ENCODE measurements around the gene DPEP1. TPM values are rescaled to one million over a fixed set of nuclear protein-coding genes. Genes with fewer than 3 reads are reported as not detected.
"Not testable (repeated sequence)": the region's sequence is repeated elsewhere in the genome, so short reads cannot be mapped to it uniquely, and the experiment has no call there.

Gene DPEP1
- total RNA-seq, 2 experiments from 2014 or later: not detected

DNA sequence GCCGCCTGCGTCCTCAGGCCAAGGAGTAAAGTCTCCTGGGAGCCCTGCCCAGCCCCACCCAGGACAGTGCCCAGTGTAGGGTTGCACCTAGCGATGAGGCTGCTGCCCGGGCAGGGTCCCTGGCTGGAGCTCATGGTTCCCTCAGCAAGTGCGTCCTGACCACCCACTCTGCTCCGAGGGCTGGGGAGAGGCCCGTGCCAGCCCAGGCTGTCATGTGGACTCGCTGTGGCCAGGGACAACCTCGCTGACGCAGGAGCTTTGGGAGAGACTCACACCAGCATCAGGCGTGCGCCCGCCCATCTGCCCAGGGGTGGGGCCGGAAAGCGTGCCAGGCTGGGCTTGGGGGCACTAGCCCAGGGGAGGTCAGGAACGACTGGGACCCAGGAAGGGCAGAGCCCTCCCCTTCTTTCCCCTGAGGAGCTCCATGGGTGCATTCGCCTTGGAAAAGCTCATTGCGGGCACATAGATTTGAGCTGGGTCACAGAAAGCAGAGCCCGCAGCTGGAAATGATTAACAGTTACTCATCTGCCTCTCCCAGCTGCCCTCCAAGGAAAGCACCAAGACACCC is 19.7 kb downstream of the DPEP1 start:
- CTCF ChIA-PET: interaction anchor here (0.6 to 0.9 kb wide), 2 partner anchors 18 to 31 kb away, joined by 4 to 5 read pairs; no protein-coding TSS in a partner anchor
- Mint-ChIP-seq H3K27ac (no peak overlapping the region), H3K27me3 (no peaks in the 10 kb centered on the region), H3K4me3 (no peak overlapping the region), H3K4me1 (no peaks in the 10 kb centered on the region), H3K9me3 (ENCODE audit: low read depth) (no peaks in the 10 kb centered on the region), H3K36me3 (ENCODE audit: low read depth) (no peaks in the 10 kb centered on the region)
- intact Hi-C loops (cut with DNase I, micrococcal nuclease): no loop called here
- DNase-seq (no peak), ATAC-seq (no peak)
- POLR2A ChIA-PET: interaction anchor here (0.6 kb wide), 1 partner anchor 101 kb away, joined by 7 read pairs; no protein-coding TSS in a partner anchor

DNA sequence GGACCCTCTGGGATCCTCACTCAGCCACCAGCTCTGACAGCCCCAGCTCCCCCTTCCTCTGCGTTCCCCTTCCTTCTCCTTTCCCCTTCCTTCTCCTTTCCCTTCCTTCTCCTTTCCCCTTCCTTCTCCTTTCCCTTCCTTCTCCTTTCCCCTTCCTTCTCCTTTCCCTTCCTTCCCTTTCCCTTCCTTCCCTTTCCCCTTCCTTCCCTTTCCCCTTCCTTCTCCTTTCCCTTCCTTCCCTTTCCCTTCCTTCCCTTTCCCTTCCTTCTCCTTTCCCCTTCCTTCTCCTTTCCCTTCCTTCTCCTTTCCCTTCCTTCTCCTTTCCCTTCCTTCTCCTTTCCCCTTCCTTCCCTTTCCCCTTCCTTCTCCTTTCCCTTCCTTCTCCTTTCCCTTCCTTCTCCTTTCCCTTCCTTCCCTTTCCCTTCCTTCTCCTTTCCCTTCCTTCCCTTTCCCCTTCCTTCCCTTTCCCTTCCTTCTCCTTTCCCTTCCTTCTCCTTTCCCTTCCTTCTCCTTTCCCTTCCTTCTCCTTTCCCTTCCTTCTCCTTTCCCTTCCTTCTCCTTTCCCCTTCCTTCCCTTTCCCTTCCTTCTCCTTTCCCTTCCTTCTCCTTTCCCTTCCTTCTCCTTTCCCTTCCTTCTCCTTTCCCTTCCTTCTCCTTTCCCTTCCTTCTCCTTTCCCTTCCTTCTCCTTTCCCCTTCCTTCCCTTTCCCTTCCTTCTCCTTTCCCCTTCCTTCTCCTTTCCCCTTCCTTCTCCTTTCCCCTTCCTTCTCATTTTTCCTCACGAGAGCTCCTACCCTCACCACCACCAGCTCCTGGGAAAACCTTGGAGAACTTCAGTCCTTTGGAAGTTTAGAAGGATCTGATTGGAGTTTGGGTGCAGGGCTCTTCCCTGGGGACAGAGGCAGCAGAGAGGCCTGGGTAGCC is 21.3 kb downstream of the DPEP1 start:
- POLR2A ChIA-PET; H3K36me3 Mint-ChIP-seq (ENCODE audit: low read depth); H3K27me3 Mint-ChIP-seq; H3K4me1 Mint-ChIP-seq; DNase-seq; intact Hi-C loops (cut with DNase I, micrococcal nuclease); H3K27ac Mint-ChIP-seq; H3K4me3 Mint-ChIP-seq; H3K9me3 Mint-ChIP-seq (ENCODE audit: low read depth); ATAC-seq: not testable (repeated sequence)
- CTCF ChIA-PET: interaction anchor here (0.6 kb wide), 1 partner anchor 63 kb away, joined by 3 read pairs; no protein-coding TSS in a partner anchor

DNA sequence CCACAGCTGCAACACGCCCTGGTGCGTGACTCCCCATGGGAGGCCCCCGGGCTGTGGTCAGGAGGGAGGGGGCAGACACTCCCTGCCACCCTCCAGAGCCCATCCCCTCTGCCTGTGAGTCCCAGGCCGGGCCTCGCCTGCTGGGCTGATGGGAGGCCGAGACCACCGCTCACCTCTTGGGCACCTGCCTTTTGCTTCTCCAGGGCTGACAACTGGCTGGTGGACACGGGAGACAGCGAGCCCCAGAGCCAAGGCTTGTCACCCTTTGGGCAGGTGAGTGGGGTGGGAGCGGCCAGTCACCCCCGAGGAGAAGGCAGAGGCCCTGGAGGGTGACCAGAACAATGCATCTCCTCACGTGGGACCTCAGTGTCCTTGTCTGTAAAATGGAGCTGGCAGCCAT is 23.2 kb downstream of the DPEP1 start:
- H3K36me3 Mint-ChIP-seq (ENCODE audit: low read depth): no peaks in the 10 kb centered on the region
- no peaks in the 10 kb centered on the region for H3K27me3 Mint-ChIP-seq
- intact Hi-C loops (cut with DNase I, micrococcal nuclease): no loop called here
- POLR2A ChIA-PET: interaction anchor here (0.6 kb wide), 1 partner anchor 74 kb away, joined by 3 read pairs; no protein-coding TSS in a partner anchor
- no peak for DNase-seq
- CTCF ChIA-PET: interaction anchor here (0.6 kb wide), 1 partner anchor 225 kb away, joined by 6 read pairs; no protein-coding TSS in a partner anchor
- H3K9me3 Mint-ChIP-seq (ENCODE audit: low read depth): no peaks in the 10 kb centered on the region
- H3K4me1 Mint-ChIP-seq: peaks cover 11% of the 10 kb centered on the region
- no peak overlapping the region for H3K27ac Mint-ChIP-seq
- no peak overlapping the region for H3K4me3 Mint-ChIP-seq
- no peak for ATAC-seq

DNA sequence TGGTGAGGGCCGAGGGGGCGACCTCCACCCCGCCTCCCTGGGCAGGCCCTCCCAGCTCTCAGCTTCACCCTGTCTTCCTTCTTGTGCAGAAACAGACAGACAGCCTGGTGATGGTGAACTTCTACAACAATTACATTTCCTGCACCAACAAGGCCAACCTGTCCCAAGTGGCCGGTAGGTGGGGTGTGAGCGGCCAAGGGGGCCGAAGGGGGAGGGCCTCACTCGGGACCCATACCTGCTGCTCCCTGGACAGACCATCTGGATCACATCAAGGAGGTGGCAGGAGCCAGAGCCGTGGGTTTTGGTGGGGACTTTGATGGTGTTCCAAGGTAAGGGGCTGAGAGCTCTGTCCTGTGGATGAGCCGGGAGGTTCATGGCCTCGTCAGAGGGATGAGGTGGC is 23.9 kb downstream of the DPEP1 start:
- Mint-ChIP-seq H3K9me3 (ENCODE audit: low read depth) (no peaks in the 10 kb centered on the region), H3K4me3 (no peak overlapping the region), H3K36me3 (ENCODE audit: low read depth) (no peaks in the 10 kb centered on the region), H3K4me1 (peaks cover 11% of the 10 kb centered on the region), H3K27ac (no peak overlapping the region), H3K27me3 (no peaks in the 10 kb centered on the region)
- POLR2A ChIA-PET: no interaction called here
- CTCF ChIA-PET: interaction anchor here (0.6 kb wide), 2 partner anchors 26 to 224 kb away, joined by 3 to 6 read pairs; no protein-coding TSS in a partner anchor
- no peak for DNase-seq
- no peak for ATAC-seq
- intact Hi-C loops (cut with DNase I, micrococcal nuclease): no loop called here

DNA sequence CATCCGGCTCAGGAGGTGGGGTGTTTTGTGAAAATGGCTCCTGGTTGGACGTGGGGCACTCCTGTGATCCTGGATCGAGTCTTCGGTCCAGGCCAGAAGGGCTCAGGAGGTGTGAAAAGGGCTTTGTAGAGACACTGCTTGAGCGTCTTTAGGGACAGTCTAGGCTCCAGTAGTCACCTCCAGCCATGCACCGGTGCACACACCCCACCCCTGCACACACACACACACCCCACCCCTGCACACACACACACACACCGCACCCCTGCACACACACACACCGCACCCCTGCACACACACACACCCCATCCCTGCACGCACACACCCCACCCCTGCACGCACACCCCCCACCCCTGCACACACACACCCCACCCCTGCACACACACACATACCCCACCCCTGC is 25.0 kb downstream of the DPEP1 start:
- no peaks in the 10 kb centered on the region for H3K9me3 Mint-ChIP-seq (ENCODE audit: low read depth)
- intact Hi-C loops (cut with DNase I, micrococcal nuclease): no loop called here
- H3K36me3 Mint-ChIP-seq (ENCODE audit: low read depth): no peaks in the 10 kb centered on the region
- ChIA-PET POLR2A (no interaction called here), CTCF (no interaction called here)
- ATAC-seq (no peak), DNase-seq (no peak)
- no peaks in the 10 kb centered on the region for H3K27me3 Mint-ChIP-seq
- H3K27ac Mint-ChIP-seq: no peak overlapping the region
- H3K4me1 Mint-ChIP-seq: peaks cover 11% of the 10 kb centered on the region
- H3K4me3 Mint-ChIP-seq: no peak overlapping the region

DNA sequence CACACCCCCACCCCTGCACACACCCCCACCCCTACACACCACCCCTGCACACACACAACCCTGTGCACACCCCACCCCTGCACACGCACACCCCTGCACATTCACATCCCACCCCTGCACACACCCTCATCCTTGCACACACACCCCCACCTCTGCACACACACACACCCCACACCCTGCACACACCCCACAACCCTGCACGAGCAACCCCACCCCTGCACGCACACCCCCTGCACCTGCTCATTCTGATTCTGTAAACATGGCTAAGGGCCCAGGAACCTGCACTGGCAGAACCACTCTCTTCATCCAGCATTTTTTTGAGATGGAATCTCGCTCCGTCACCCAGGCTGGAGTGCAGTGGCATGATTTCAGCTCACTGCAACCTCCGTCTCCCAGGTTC is 25.9 kb downstream of the DPEP1 start:
- no peaks in the 10 kb centered on the region for H3K27me3 Mint-ChIP-seq
- CTCF ChIA-PET: no interaction called here
- DNase-seq (no peak), ATAC-seq (no peak)
- intact Hi-C loops (cut with DNase I, micrococcal nuclease): no loop called here
- no peak overlapping the region for H3K4me3 Mint-ChIP-seq
- no peaks in the 10 kb centered on the region for H3K9me3 Mint-ChIP-seq (ENCODE audit: low read depth)
- POLR2A ChIA-PET: no interaction called here
- no peak overlapping the region for H3K27ac Mint-ChIP-seq
- no peaks in the 10 kb centered on the region for H3K36me3 Mint-ChIP-seq (ENCODE audit: low read depth)
- peaks cover 11% of the 10 kb centered on the region for H3K4me1 Mint-ChIP-seq

DNA sequence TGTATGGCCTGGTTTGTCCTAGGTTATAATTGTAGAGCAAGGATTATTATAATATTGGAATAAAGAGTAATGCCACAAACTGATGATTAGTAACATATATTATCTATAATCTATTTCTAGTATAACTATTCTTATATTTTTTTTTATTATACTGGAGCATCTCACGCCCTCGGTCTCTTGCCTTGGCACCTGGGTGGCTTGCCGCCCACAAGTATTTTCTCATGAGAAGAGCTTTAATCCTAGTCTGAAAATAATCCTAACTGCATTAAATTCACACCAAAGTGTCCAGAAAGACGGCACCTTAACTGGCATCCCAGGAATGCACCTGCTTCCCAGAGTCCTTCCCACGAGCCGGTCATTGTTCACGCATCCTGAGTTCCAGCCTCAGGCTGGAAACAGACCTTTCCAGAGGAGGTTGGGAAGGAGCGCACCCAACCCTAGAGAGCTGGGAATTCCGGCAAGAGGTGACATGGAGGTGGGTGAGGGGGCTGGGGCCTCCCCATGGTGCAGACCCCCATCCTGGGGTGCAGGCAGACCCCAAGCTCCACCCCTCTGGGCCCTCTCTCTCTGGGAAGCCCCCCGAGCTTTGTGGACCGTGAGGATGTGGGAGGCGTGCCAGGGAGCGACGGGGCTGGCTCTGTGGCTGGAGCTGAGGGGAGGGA is 28.1 kb downstream of the DPEP1 start:
- ATAC-seq (no peak), DNase-seq (no peak)
- Mint-ChIP-seq H3K27ac (no peak overlapping the region), H3K4me1 (peaks cover 11% of the 10 kb centered on the region), H3K4me3 (no peak overlapping the region), H3K27me3 (no peaks in the 10 kb centered on the region), H3K36me3 (ENCODE audit: low read depth) (peaks cover 10% of the 10 kb centered on the region), H3K9me3 (ENCODE audit: low read depth) (no peaks in the 10 kb centered on the region)
- intact Hi-C loops (cut with DNase I, micrococcal nuclease): loop anchor here (1.0 to 2.0 kb wide), 4 partner anchors 42 to 77 kb away; partner anchors contain the start of gene CPNE7 (in 1 of the 2)
- ChIA-PET CTCF (interaction anchor here (0.7 to 1.4 kb wide), 5 partner anchors 12 to 26 kb away, joined by 3 to 7 read pairs (median 3); no protein-coding TSS in a partner anchor), POLR2A (no interaction called here)

DNA sequence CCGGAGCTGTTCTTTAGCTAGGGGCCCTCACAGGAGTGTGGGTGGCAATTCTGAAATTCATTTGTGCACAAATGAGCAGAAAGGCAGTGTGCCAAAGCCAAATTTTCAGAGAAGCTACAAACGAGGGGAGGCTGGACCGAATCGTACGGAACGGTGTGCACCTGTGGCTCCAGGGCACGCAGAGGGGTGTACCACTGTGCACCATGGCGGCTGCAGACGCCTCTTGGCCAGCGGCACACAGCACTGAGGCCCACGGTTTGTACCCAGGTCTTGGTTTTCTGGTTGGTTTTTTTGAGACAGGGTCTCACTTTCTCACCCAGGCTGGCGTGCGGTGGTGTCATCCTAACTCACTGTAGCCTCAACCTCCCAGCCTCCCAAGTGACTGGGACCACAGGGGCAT is 29.1 kb downstream of the DPEP1 start:
- H3K4me3 Mint-ChIP-seq: no peak overlapping the region

DNA sequence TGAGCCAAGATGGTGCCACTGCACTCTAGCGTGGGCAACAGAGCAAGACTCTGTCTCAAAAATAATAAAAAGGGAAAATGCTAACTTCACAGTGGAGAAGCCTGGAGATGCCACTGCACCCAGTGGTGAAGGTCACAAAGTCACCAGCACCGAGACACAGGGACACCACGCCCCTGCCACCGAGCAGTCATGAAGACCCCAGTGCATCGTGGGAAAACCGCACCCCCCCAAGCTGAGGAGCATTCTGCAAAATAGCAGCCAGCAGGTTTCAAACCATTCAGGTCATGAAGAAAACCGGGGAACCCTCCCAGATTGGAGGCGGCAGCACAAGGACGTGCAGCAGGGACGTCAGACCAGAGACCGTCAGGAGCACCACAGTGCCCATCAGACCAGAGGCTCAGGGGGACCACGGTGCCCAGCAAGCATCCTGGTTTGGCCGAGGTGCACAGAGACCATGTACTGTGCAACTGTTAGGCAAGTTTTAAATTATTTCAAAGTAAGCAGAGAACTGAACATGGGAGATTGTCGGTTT is 30.4 kb downstream of the DPEP1 start:
- intact Hi-C loops (cut with DNase I, micrococcal nuclease): no loop called here
- Mint-ChIP-seq H3K27me3 (no peaks in the 10 kb centered on the region), H3K27ac (no peak overlapping the region), H3K9me3 (ENCODE audit: low read depth) (no peaks in the 10 kb centered on the region), H3K36me3 (ENCODE audit: low read depth) (peaks cover 21% of the 10 kb centered on the region), H3K4me3 (no peak overlapping the region), H3K4me1 (peaks cover 11% of the 10 kb centered on the region)
- DNase-seq (no peak), ATAC-seq (no peak)
- ChIA-PET POLR2A (no interaction called here), CTCF (no interaction called here)

More for the DNA sequence above, 29.1 kb downstream of the DPEP1 start:
- no peak for ATAC-seq
- peaks cover 11% of the 10 kb centered on the region for H3K4me1 Mint-ChIP-seq
- no peaks in the 10 kb centered on the region for H3K9me3 Mint-ChIP-seq (ENCODE audit: low read depth)
- no peak for DNase-seq
- ChIA-PET POLR2A (no interaction called here), CTCF (interaction anchor here (1.3 to 1.4 kb wide), 2 partner anchors 24 to 27 kb away, joined by 3 to 7 read pairs; no protein-coding TSS in a partner anchor)
- intact Hi-C loops (cut with DNase I, micrococcal nuclease): no loop called here
- no peaks in the 10 kb centered on the region for H3K27me3 Mint-ChIP-seq
- H3K36me3 Mint-ChIP-seq (ENCODE audit: low read depth): peaks cover 16% of the 10 kb centered on the region
- no peak overlapping the region for H3K27ac Mint-ChIP-seq

DNA sequence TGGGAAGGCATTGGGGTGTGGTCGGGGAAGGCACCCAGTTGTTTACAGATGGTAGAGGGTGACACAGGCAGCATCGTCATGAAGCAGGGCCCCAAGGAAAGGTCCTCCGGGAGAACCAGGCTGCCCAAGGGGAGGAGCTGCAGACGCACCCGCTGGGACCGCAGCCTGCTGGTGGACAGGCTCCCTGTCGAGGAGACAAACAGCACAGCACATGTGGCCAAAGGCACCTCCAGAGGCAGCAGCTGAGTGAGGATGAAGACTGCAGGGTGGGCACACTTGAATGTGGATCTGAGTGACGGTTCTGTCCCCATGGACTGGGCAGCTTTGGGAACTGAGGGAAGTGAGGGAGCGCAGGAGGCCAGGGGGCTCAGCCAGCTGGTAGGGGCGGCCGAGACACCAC is 31.7 kb downstream of the DPEP1 start:
- peaks cover 26% of the 10 kb centered on the region for H3K36me3 Mint-ChIP-seq (ENCODE audit: low read depth)
- H3K9me3 Mint-ChIP-seq (ENCODE audit: low read depth): no peaks in the 10 kb centered on the region
- no peak for ATAC-seq
- CTCF ChIA-PET: interaction anchor here (0.5 kb wide), 1 partner anchor 20 kb away, joined by 3 read pairs; no protein-coding TSS in a partner anchor
- H3K27me3 Mint-ChIP-seq: no peaks in the 10 kb centered on the region
- no peak for DNase-seq
- no peak overlapping the region for H3K27ac Mint-ChIP-seq
- intact Hi-C loops (cut with DNase I, micrococcal nuclease): no loop called here
- POLR2A ChIA-PET: no interaction called here
- H3K4me1 Mint-ChIP-seq: peaks cover 11% of the 10 kb centered on the region
- no peak overlapping the region for H3K4me3 Mint-ChIP-seq

DNA sequence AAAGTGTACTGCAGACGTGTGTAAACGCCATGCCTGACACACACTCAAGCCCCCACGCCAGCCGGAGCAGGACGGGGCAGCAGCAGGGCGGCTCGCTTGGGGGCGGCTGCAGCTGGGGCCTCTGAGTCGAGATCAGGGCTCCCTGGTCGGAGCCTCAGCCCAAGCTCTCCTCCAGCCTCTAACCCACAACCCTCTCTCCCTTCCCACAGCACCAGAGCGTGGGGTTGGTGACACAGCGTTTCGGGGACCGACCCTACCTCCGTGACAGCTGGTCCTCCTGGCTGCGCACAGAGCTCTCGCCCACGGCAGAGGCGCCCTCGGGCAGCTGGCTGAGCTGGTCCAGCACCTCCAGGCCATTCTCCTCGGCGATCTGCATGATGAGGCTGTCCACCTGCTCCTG is 32.8 kb downstream of the DPEP1 start:
- H3K4me1 Mint-ChIP-seq: peaks cover 3% of the 10 kb centered on the region
- intact Hi-C loops (cut with DNase I, micrococcal nuclease): no loop called here
- H3K9me3 Mint-ChIP-seq (ENCODE audit: low read depth): no peaks in the 10 kb centered on the region
- H3K36me3 Mint-ChIP-seq (ENCODE audit: low read depth): peaks cover 31% of the 10 kb centered on the region
- no peak for ATAC-seq
- no peaks in the 10 kb centered on the region for H3K27me3 Mint-ChIP-seq
- no peak overlapping the region for H3K4me3 Mint-ChIP-seq
- no peak for DNase-seq
- no peak overlapping the region for H3K27ac Mint-ChIP-seq
- ChIA-PET CTCF (no interaction called here), POLR2A (no interaction called here)

All from activated CD4-positive, alpha-beta T cell treated with anti-CD3 and anti-CD28 coated beads for 36 hours (primary cell).